OCI-LY7 (cell line): ENCODE results near the gene TUBGCP6. TPM values are rescaled to one million over a fixed set of nuclear protein-coding genes. Genes with fewer than 3 reads are reported as not detected.
"Not testable (repeated sequence)": the region's sequence is repeated elsewhere in the genome, so short reads cannot be mapped to it uniquely, and the experiment has no call there.

Experiments
- BruUV-seq: library from RNA; stranded (reverse); fragments of 400-500 nt; replicated peaks from 2 replicates; lab custom pipeline; 2021; lab: Mats Ljungman, UMichigan
- CTCF ChIA-PET: fragments of 300-600 bp; sonication (Branson Sonifier 250); formaldehyde crosslinking; loops from one replicate; lab custom pipeline; 2022; ENCODE audit warnings: antibody characterized with exemption; ENCODE audit not compliant: unreplicated experiment; lab: Charles Lee
- POLR2A ChIA-PET: fragments of 300-600 bp; sonication (Branson Sonifier 250); formaldehyde crosslinking; loops from one replicate; lab custom pipeline; 2022; ENCODE audit warnings: antibody characterized with exemption; lab: Charles Lee
- DNase-seq: peaks from one replicate; pipeline ENCODE4 v3.0.0-alpha.2; 2015; ENCODE audit warnings: low spot score
- H2AFZ ChIP-seq: fragments of 200-600 bp; sonication (generic), shearing (Covaris generic); 2 replicates; pipeline ENCODE4 v1.6.1; 2014; ENCODE audit warnings: mild to moderate bottlenecking, antibody characterized with exemption, low read length, moderate library complexity
- H3K27ac ChIP-seq: fragments of 200-600 bp; sonication (generic); 2 replicates; pipeline ENCODE4 v1.5.1; 2014; ENCODE audit warnings: mixed run types, low read depth, mild to moderate bottlenecking, moderate library complexity, low read length, inconsistent platforms; ENCODE audit not compliant: poor library complexity, severe bottlenecking
- H3K36me3 ChIP-seq: fragments of 200-600 bp; sonication (generic); 2 replicates; pipeline ENCODE4 v1.6.1; 2014; ENCODE audit warnings: mild to moderate bottlenecking, antibody characterized with exemption, low read length, moderate library complexity, mixed read lengths; ENCODE audit not compliant: insufficient read depth
- H3K4me1 ChIP-seq: fragments of 200-600 bp; sonication (generic); 2 replicates; pipeline ENCODE4 v1.5.1; 2014; ENCODE audit warnings: mild to moderate bottlenecking, low read length; ENCODE audit not compliant: insufficient read depth, poor library complexity, severe bottlenecking
- H3K4me2 ChIP-seq: fragments of 200-600 bp; sonication (generic); 2 replicates; pipeline ENCODE4 v1.6.1; 2014; ENCODE audit warnings: mild to moderate bottlenecking, low read length
- H3K4me3 ChIP-seq: fragments of 200-600 bp; sonication (generic); 2 replicates; pipeline ENCODE4 v1.5.1; 2014; ENCODE audit warnings: mild to moderate bottlenecking, low read depth, low read length; ENCODE audit not compliant: poor library complexity, severe bottlenecking
- H3K79me2 ChIP-seq: fragments of 200-600 bp; sonication (generic); 2 replicates; pipeline ENCODE4 v1.6.1; 2016; ENCODE audit warnings: low read depth, mild to moderate bottlenecking, low read length, moderate library complexity, mixed read lengths; ENCODE audit not compliant: insufficient read depth
- H3K9me2 ChIP-seq: fragments of 200-600 bp; sonication (generic); 2 replicates; pipeline ENCODE4 v1.6.1; 2016; ENCODE audit warnings: mild to moderate bottlenecking, low read length, mixed read lengths; ENCODE audit not compliant: insufficient read depth
- H3K9me3 ChIP-seq: fragments of 200-600 bp; sonication (generic); 2 replicates; pipeline ENCODE4 v1.6.1; 2014; ENCODE audit warnings: mild to moderate bottlenecking, mixed run types, low read length, mixed read lengths
- H4K20me1 ChIP-seq: fragments of 200-600 bp; sonication (generic); 2 replicates; pipeline ENCODE4 v1.6.1; 2014; ENCODE audit warnings: mild to moderate bottlenecking, antibody characterized with exemption, low read length, moderate library complexity, mixed read lengths; ENCODE audit not compliant: insufficient read depth
- CTCF ChIP-seq: fragments of 200-600 bp; sonication (generic); conservative IDR thresholded peaks from 2 replicates; pipeline ENCODE4 v1.5.1; 2014; ENCODE audit warnings: mild to moderate bottlenecking, antibody characterized with exemption, low read length, moderate library complexity, mixed read lengths
- EZH2phosphoT487 ChIP-seq: fragments of 200-600 bp; sonication (generic); IDR thresholded peaks from 2 replicates; pipeline ENCODE4 v1.6.1; 2018; ENCODE audit warnings: low read depth, borderline replicate concordance, mild to moderate bottlenecking, mixed run types, antibody characterized with exemption, low read length, moderate library complexity, mixed read lengths
- intact Hi-C: fragments of 100-400 bp; cut with micrococcal nuclease; formaldehyde crosslinking; loops from one replicate; pipeline ENCODE4 v1.10.0; 2022; ENCODE audit not compliant: unreplicated experiment
- total RNA-seq, 2 experiments: library from RNA; depleted of rRNA in 1 of 2; stranded (reverse); fragments of >200 nt in 1 of 2; shearing (Covaris generic) in 1 of 2; gene quantifications; 2 replicates each; pipeline ENCODE4 v1.2.3, GENCODE V29; 2014 to 2022

Gene TUBGCP6
- total RNA-seq, 2 experiments from 2014 or later = 57.7 to 63.2 TPM

GRCh38 chr22:50169181-50169759, 75.6 kb downstream of the TUBGCP6 start:
- no TSS peak for BruUV-seq
- no peaks in the 10 kb centered on the region for H3K79me2 ChIP-seq
- H3K27ac ChIP-seq = no peak overlapping the region
- no peaks in the 10 kb centered on the region for H3K36me3 ChIP-seq
- TF ChIP-seq EZH2phosphoT487 = no peak
- intact Hi-C loops = no loop called here
- ChIA-PET POLR2A (no interaction called here), CTCF (no interaction called here)
- no peak overlapping the region for H3K4me3 ChIP-seq
- H3K4me1 ChIP-seq = peaks cover 14% of the 10 kb centered on the region
- H2AFZ ChIP-seq = no peak overlapping the region
- H3K9me3 ChIP-seq = no peaks in the 10 kb centered on the region
- no peaks in the 10 kb centered on the region for H4K20me1 ChIP-seq
- DNase-seq = no peak
- no peaks in the 10 kb centered on the region for H3K9me2 ChIP-seq
- no peak overlapping the region for H3K4me2 ChIP-seq

- H2AFZ ChIP-seq, H3K79me2 ChIP-seq, H3K9me2 ChIP-seq, CTCF ChIA-PET, H4K20me1 ChIP-seq, H3K36me3 ChIP-seq, BruUV-seq, H3K4me3 ChIP-seq, H3K4me2 ChIP-seq, intact Hi-C loops, H3K27ac ChIP-seq, DNase-seq, POLR2A ChIA-PET, H3K9me3 ChIP-seq: not testable (repeated sequence)
- peaks cover 11% of the 10 kb centered on the region for H3K4me1 ChIP-seq
Measured at GRCh38 chr22:50168490-50169180, 76.2 kb downstream of the TUBGCP6 start.

- peaks cover 4% of the 10 kb centered on the region for H3K4me1 ChIP-seq
- no peaks in the 10 kb centered on the region for H3K9me2 ChIP-seq
- H4K20me1 ChIP-seq = no peaks in the 10 kb centered on the region
- H3K4me3 ChIP-seq = no peak overlapping the region
- CTCF ChIA-PET = no interaction called here
- POLR2A ChIA-PET = interaction anchor here (0.6 kb wide), 1 partner anchor 9 kb away, joined by 3 read pairs; no protein-coding TSS in a partner anchor
- no peak overlapping the region for H2AFZ ChIP-seq
- no peak overlapping the region for H3K4me2 ChIP-seq
- TF ChIP-seq CTCF = no peak
- TF ChIP-seq EZH2phosphoT487 = no peak
- DNase-seq = no peak
- H3K27ac ChIP-seq = no peak overlapping the region
- intact Hi-C loops = no loop called here
- no peaks in the 10 kb centered on the region for H3K9me3 ChIP-seq
- no peaks in the 10 kb centered on the region for H3K36me3 ChIP-seq
- BruUV-seq = no TSS peak
- H3K79me2 ChIP-seq = no peaks in the 10 kb centered on the region
Measured at GRCh38 chr22:50167689-50168489, 76.9 kb downstream of the TUBGCP6 start.

Other genes starting within 250 kb of the TUBGCP6 start
- gene IL17REL, start 232.3 kb downstream of the TUBGCP6 start, total RNA-seq (2014; rRNA removed; shearing (Covaris generic)) = 0.03 TPM in 1 of 2 replicates, not detected in the other
- not detected in 2 replicates for gene IL17REL, start 232.3 kb downstream of the TUBGCP6 start, total RNA-seq (2022)
- 0.06 TPM in 1 of 2 replicates, not detected in the other for gene TTLL8, start 186.7 kb downstream of the TUBGCP6 start, total RNA-seq (2014; rRNA removed; shearing (Covaris generic))
- 0.72 and 1.3 TPM in 2 replicates for gene TTLL8, start 186.7 kb downstream of the TUBGCP6 start, total RNA-seq (2022)
- gene MLC1, start 159.6 kb downstream of the TUBGCP6 start, total RNA-seq (2014; rRNA removed; shearing (Covaris generic)) = 0.16 TPM in 1 of 2 replicates, not detected in the other
- not detected in 2 replicates for gene MLC1, start 159.6 kb downstream of the TUBGCP6 start, total RNA-seq (2022)
- 0.03 and 0.22 TPM in 2 replicates for gene MOV10L1, start 155.0 kb downstream of the TUBGCP6 start, total RNA-seq (2014; rRNA removed; shearing (Covaris generic))
- gene MOV10L1, start 155.0 kb downstream of the TUBGCP6 start, total RNA-seq (2022) = 0.66 and 1.1 TPM in 2 replicates
- not detected in 2 replicates for gene PANX2, start 74.3 kb downstream of the TUBGCP6 start, total RNA-seq (2014; rRNA removed; shearing (Covaris generic))
- gene PANX2, start 74.3 kb downstream of the TUBGCP6 start, total RNA-seq (2022) = not detected in 2 replicates
- gene TRABD, start 59.1 kb downstream of the TUBGCP6 start, total RNA-seq (2014; rRNA removed; shearing (Covaris generic)) = 111 and 126 TPM in 2 replicates
- gene TRABD, start 59.1 kb downstream of the TUBGCP6 start, total RNA-seq (2022) = 119 and 128 TPM in 2 replicates
- gene SELENOO, start 44.0 kb downstream of the TUBGCP6 start, total RNA-seq (2014; rRNA removed; shearing (Covaris generic)) = 43.7 and 44.2 TPM in 2 replicates
- 34.0 and 40.2 TPM in 2 replicates for gene SELENOO, start 44.0 kb downstream of the TUBGCP6 start, total RNA-seq (2022)
- 47.4 and 49.4 TPM in 2 replicates for gene HDAC10, start 6.2 kb upstream of the TUBGCP6 start, total RNA-seq (2014; rRNA removed; shearing (Covaris generic))
- 74.6 and 74.9 TPM in 2 replicates for gene HDAC10, start 6.2 kb upstream of the TUBGCP6 start, total RNA-seq (2022)
- gene MAPK12, start 16.7 kb upstream of the TUBGCP6 start, total RNA-seq (2014; rRNA removed; shearing (Covaris generic)) = 90.8 and 93.6 TPM in 2 replicates
- 84.9 and 90.1 TPM in 2 replicates for gene MAPK12, start 16.7 kb upstream of the TUBGCP6 start, total RNA-seq (2022)
- 12.0 and 13.0 TPM in 2 replicates for gene MAPK11, start 25.4 kb upstream of the TUBGCP6 start, total RNA-seq (2014; rRNA removed; shearing (Covaris generic))
- 18.6 and 19.7 TPM in 2 replicates for gene MAPK11, start 25.4 kb upstream of the TUBGCP6 start, total RNA-seq (2022)
- gene PLXNB2, start 62.6 kb upstream of the TUBGCP6 start, total RNA-seq (2014; rRNA removed; shearing (Covaris generic)) = 10.7 and 13.6 TPM in 2 replicates
- 38.9 and 39.2 TPM in 2 replicates for gene PLXNB2, start 62.6 kb upstream of the TUBGCP6 start, total RNA-seq (2022)
- gene DENND6B, start 82.0 kb upstream of the TUBGCP6 start, total RNA-seq (2014; rRNA removed; shearing (Covaris generic)) = 25.0 and 31.6 TPM in 2 replicates
- gene DENND6B, start 82.0 kb upstream of the TUBGCP6 start, total RNA-seq (2022) = 38.1 and 45.0 TPM in 2 replicates
- gene PPP6R2, start 98.3 kb upstream of the TUBGCP6 start, total RNA-seq (2014; rRNA removed; shearing (Covaris generic)) = 55.0 and 64.5 TPM in 2 replicates
- 62.3 and 65.8 TPM in 2 replicates for gene PPP6R2, start 98.3 kb upstream of the TUBGCP6 start, total RNA-seq (2022)
- 134 and 177 TPM in 2 replicates for gene SBF1, start 230.0 kb upstream of the TUBGCP6 start, total RNA-seq (2014; rRNA removed; shearing (Covaris generic))
- 160 and 181 TPM in 2 replicates for gene SBF1, start 230.0 kb upstream of the TUBGCP6 start, total RNA-seq (2022)
- gene ADM2, start 236.5 kb upstream of the TUBGCP6 start, total RNA-seq (2014; rRNA removed; shearing (Covaris generic)) = 2.7 and 4.3 TPM in 2 replicates
- gene ADM2, start 236.5 kb upstream of the TUBGCP6 start, total RNA-seq (2022) = 7.0 and 7.9 TPM in 2 replicates
- gene MIOX, start 241.8 kb upstream of the TUBGCP6 start, total RNA-seq (2014; rRNA removed; shearing (Covaris generic)) = not detected in 2 replicates
- 0.53 and 0.74 TPM in 2 replicates for gene MIOX, start 241.8 kb upstream of the TUBGCP6 start, total RNA-seq (2022)